OCI-LY1 (cell line): ENCODE data around the gene BTC.

Experiments
- EZH2 ChIP-seq: fragments of 200-600 bp; sonication (generic), shearing (Covaris generic); IDR thresholded peaks from 2 replicates; pipeline ENCODE4 v1.8.0; 2017; ENCODE audit warnings: borderline replicate concordance, mixed run types, mild to moderate bottlenecking, antibody characterized with exemption, low read length, moderate library complexity, mixed read lengths
- TF ChIP-seq, protein P1 (sequence below): fragments of 200-600 bp; sonication (generic), shearing (Covaris generic); IDR thresholded peaks from 2 replicates; pipeline ENCODE4 v1.5.1; 2017; ENCODE audit warnings: mild to moderate bottlenecking, antibody characterized with exemption, low read length, moderate library complexity, mixed read lengths

DNA sequence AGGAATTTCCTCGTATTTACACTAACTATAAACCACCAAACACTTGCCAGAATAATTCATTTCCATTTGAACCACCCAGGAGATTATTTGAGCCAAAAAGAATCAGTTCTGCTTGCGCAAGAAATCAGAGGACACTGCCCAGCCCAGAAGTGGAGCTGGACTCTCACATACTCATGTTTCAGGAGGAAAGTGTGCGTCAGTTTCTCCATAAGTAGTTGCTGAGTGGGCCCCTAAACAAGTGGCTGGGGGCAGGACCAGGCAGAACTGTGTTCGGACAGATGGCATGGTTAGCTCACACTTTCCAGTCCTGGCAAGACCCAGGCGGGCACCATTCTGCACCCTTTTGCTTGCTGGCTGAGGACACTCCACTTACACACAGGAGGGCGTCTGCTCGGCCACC lies 38.8 kb downstream of the BTC start:
- TF ChIP-seq, protein P1, sequence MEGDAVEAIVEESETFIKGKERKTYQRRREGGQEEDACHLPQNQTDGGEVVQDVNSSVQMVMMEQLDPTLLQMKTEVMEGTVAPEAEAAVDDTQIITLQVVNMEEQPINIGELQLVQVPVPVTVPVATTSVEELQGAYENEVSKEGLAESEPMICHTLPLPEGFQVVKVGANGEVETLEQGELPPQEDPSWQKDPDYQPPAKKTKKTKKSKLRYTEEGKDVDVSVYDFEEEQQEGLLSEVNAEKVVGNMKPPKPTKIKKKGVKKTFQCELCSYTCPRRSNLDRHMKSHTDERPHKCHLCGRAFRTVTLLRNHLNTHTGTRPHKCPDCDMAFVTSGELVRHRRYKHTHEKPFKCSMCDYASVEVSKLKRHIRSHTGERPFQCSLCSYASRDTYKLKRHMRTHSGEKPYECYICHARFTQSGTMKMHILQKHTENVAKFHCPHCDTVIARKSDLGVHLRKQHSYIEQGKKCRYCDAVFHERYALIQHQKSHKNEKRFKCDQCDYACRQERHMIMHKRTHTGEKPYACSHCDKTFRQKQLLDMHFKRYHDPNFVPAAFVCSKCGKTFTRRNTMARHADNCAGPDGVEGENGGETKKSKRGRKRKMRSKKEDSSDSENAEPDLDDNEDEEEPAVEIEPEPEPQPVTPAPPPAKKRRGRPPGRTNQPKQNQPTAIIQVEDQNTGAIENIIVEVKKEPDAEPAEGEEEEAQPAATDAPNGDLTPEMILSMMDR: no peak
- TF ChIP-seq EZH2: no peak
